Esophagus muscularis mucosa (tissue), 4 donors: ENCODE measurements around the gene TUBB4A. TPM values are rescaled to one million over a fixed set of nuclear protein-coding genes. Genes with fewer than 3 reads are reported as not detected.

Experiments
- DNase-seq: peaks from one replicate; pipeline ENCODE4 v3.0.0-alpha.2; 2017; ENCODE audit errors: extremely low spot score
- H3K27ac ChIP-seq, 4 donors: fragments of 200-600 bp; sonication (generic); replicated peaks in 1 of 4; 1 replicate in 3 of 4; 2 replicates in 1 of 4; pipeline ENCODE4 v1.5.1; 2016 to 2019; ENCODE audit warnings: mild to moderate bottlenecking in 1 of 4
- H3K27me3 ChIP-seq, 4 donors: fragments of 200-600 bp; sonication (generic); one replicate each; pipeline versions ENCODE4 v1.5.1 to v1.6.0; 2016 to 2019
- H3K36me3 ChIP-seq, 4 donors: fragments of 200-600 bp; sonication (generic); one replicate each; pipeline ENCODE4 v1.5.1; 2016 to 2019
- H3K4me1 ChIP-seq, 4 donors: fragments of 200-600 bp; sonication (generic); one replicate each; pipeline ENCODE4 v1.5.1; 2016 to 2019
- H3K4me3 ChIP-seq, 4 donors: fragments of 200-600 bp; sonication (generic); 1 replicate in 2 of 4; 2 replicates in 2 of 4; pipeline ENCODE4 v1.5.1; 2016 to 2019; ENCODE audit warnings: mild to moderate bottlenecking in 4 of 4, moderate library complexity in 1 of 4
- H3K9me3 ChIP-seq, 4 donors: fragments of 200-600 bp; sonication (generic); 1 replicate in 3 of 4; 2 replicates in 1 of 4; pipeline ENCODE4 v1.5.1; 2016 to 2019
- EP300 ChIP-seq: sonication (generic); formaldehyde crosslinking; IDR thresholded peaks from one replicate; pipeline ENCODE4 v1.6.1; 2017; ENCODE audit warnings: antibody characterized with exemption
- POLR2A ChIP-seq: fragments of 450-650 bp; IDR thresholded peaks from one replicate; pipeline ENCODE4 v1.6.1; 2017; ENCODE audit warnings: antibody characterized with exemption, moderate library complexity, mild to moderate bottlenecking, low read depth
- POLR2AphosphoS5 ChIP-seq, 2 donors: sonication (generic); formaldehyde crosslinking; IDR thresholded peaks; one replicate each; pipeline ENCODE4 v1.6.1; 2017; ENCODE audit warnings: antibody characterized with exemption in 2 of 2
- WGBS: methylation state at CpG from one replicate; pipeline ENCODE4 v1.1.5; 2018; 5-methylcytosine and 5-hydroxymethylcytosine counted together
- intact Hi-C: fragments of 100-400 bp; cut with DNase I; formaldehyde crosslinking; loops from one replicate; pipeline ENCODE4 v1.15.1; 2023
- total RNA-seq, 4 donors: library from RNA; depleted of rRNA; stranded (reverse); fragments of >200 nt; gene quantifications; one replicate each; pipeline versions ENCODE4 v1.1.0 to v1.2.1, GENCODE V29; 2016
- TF ChIP-seq, protein P1 (sequence below), 3 experiments: fragments of 200-600 bp in 2 of 3; fragments of 450-650 bp in 1 of 3; sonication (generic) in 2 of 3; IDR thresholded peaks; one replicate each; pipeline ENCODE4 v1.5.1; 2017 to 2019; ENCODE audit warnings: antibody characterized with exemption in 3 of 3, mild to moderate bottlenecking in 2 of 3, moderate library complexity in 1 of 3

Gene TUBB4A
- total RNA-seq, 4 donors from 2014 or later = 1.7 to 4.7 (median 3.4) TPM

- WGBS = 51% methylated on average over 3 of the region's 3 CpGs
- H3K27ac ChIP-seq = no peak overlapping the region
- H3K27me3 ChIP-seq = peaks cover 0 to 47% (median 19%) of the 10 kb centered on the region in 4 donors
- H3K4me3 ChIP-seq = no peak overlapping the region
- TF ChIP-seq, protein P1, sequence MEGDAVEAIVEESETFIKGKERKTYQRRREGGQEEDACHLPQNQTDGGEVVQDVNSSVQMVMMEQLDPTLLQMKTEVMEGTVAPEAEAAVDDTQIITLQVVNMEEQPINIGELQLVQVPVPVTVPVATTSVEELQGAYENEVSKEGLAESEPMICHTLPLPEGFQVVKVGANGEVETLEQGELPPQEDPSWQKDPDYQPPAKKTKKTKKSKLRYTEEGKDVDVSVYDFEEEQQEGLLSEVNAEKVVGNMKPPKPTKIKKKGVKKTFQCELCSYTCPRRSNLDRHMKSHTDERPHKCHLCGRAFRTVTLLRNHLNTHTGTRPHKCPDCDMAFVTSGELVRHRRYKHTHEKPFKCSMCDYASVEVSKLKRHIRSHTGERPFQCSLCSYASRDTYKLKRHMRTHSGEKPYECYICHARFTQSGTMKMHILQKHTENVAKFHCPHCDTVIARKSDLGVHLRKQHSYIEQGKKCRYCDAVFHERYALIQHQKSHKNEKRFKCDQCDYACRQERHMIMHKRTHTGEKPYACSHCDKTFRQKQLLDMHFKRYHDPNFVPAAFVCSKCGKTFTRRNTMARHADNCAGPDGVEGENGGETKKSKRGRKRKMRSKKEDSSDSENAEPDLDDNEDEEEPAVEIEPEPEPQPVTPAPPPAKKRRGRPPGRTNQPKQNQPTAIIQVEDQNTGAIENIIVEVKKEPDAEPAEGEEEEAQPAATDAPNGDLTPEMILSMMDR (IDR thresholded peaks at IDR 0.05) = no peak
- no peak for TF ChIP-seq POLR2AphosphoS5 (IDR thresholded peaks at IDR 0.05)
- TF ChIP-seq EP300 = no peak
- no peak for TF ChIP-seq POLR2A
- H3K4me1 ChIP-seq = peaks cover 31 to 47% (median 40%) of the 10 kb centered on the region in 4 donors
- no peaks in the 10 kb centered on the region for H3K36me3 ChIP-seq
- intact Hi-C loops = no loop called here
- H3K9me3 ChIP-seq = no peaks in the 10 kb centered on the region
- DNase-seq = no peak
Observed at GRCh38 chr19:6533000-6533328, 30.9 kb upstream of the TUBB4A start.

- WGBS = 51% methylated on average over 31 of the region's 31 CpGs
- TF ChIP-seq POLR2AphosphoS5 (IDR thresholded peaks at IDR 0.05) = no peak
- no peak for TF ChIP-seq POLR2A
- no peak for TF ChIP-seq EP300
- TF ChIP-seq, protein P1 (IDR thresholded peaks at IDR 0.05) = no peak
- H3K27ac ChIP-seq = no peak overlapping the region
- H3K4me1 ChIP-seq = peaks cover 31 to 47% (median 40%) of the 10 kb centered on the region in 4 donors
- peak overlapping the region in 1 of 4 donors; percentile 68 for H3K4me3 ChIP-seq
- DNase-seq = no peak
- H3K36me3 ChIP-seq = no peaks in the 10 kb centered on the region
- intact Hi-C loops = no loop called here
- H3K27me3 ChIP-seq = peaks cover 0 to 47% (median 19%) of the 10 kb centered on the region in 4 donors
- no peaks in the 10 kb centered on the region for H3K9me3 ChIP-seq
Observed at GRCh38 chr19:6532244-6532999, 30.3 kb upstream of the TUBB4A start.

GRCh38 chr19:6531956-6532243, 29.8 kb upstream of the TUBB4A start:
- TF ChIP-seq, protein P1 (IDR thresholded peaks at IDR 0.05) = no peak
- TF ChIP-seq EP300 (no peak), POLR2A (no peak), POLR2AphosphoS5 (IDR thresholded peaks at IDR 0.05) (no peak)
- Histone ChIP-seq H3K36me3 (no peaks in the 10 kb centered on the region), H3K27ac (no peak overlapping the region), H3K4me3 (peak overlapping the region; percentile 58 to 68 (median 61)), H3K9me3 (no peaks in the 10 kb centered on the region), H3K27me3 (peaks cover 0 to 47% (median 19%) of the 10 kb centered on the region in 4 donors), H3K4me1 (peaks cover 31 to 47% (median 40%) of the 10 kb centered on the region in 4 donors)
- no peak for DNase-seq
- WGBS = 55% methylated on average over 5 of the region's 5 CpGs
- intact Hi-C loops = no loop called here

DNA sequence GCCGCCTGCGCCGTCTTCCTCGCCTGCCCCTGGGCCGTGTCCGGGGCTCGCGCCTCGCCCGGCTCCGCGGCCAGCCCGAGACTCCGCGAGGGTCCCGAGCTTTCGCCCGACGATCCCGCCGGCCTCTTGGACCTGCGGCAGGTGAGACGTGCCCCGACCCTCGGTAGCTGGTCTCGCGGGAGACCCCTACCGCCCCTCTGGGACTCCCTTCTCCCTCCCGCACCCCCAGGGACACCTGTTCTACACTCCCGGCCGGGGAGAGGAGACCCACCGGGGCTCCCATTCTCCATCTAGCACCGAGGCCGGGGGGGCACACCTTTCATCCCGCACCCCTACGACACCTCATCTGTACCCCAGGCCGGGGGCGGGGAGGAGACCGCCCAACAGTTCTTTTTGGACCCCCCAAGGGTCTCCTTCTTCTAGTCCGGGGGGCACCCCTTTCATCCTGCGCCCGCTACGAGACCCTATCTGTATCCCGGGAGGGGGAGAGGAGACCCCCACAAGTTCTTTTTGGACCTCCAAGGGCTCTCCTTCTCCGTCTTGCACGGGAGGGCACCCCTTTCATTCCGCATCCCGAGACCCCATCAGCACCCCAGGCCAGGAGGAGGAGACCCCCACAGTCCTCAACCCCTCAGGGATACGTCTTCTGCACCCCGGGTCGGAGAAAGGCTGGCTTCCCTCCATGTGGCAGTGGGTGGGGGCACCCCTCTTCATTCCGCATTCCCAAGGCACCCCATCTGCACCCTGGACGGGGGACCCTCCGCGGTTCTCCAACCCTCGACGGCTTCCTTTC, 29.2 kb upstream of the TUBB4A start:
- H3K36me3 ChIP-seq = no peaks in the 10 kb centered on the region
- H3K4me1 ChIP-seq = peaks cover 31 to 47% (median 40%) of the 10 kb centered on the region in 4 donors
- 26% methylated on average over 24 of the region's 57 CpGs for WGBS
- DNase-seq = no peak
- H3K4me3 ChIP-seq = peak overlapping the region; percentile 58 to 68 (median 61)
- H3K9me3 ChIP-seq = no peaks in the 10 kb centered on the region
- intact Hi-C loops = no loop called here
- H3K27me3 ChIP-seq = peaks cover 0 to 47% (median 19%) of the 10 kb centered on the region in 4 donors
- TF ChIP-seq POLR2AphosphoS5 (IDR thresholded peaks at IDR 0.05) (no peak), EP300 (no peak)
- H3K27ac ChIP-seq = peak overlapping the region; percentile 67 to 74 (median 68)

GRCh38 chr19:6530386-6531162, 28.5 kb upstream of the TUBB4A start, which contains the start of gene TNFSF9:
TNFSF9 (plus strand) TSS chr19:6531026; CDS start chr19:6531037, 11 bp downstream.
- Histone ChIP-seq H3K27me3 (peaks cover 0 to 43% (median 19%) of the 10 kb centered on the region in 4 donors), H3K4me3 (peak within 1 kb of the TSS; percentile 58 to 68 (median 61)), H3K9me3 (no peaks in the 10 kb centered on the region), H3K36me3 (no peaks in the 10 kb centered on the region), H3K27ac (peak within 1 kb of the TSS; percentile 67 to 74 (median 68)), H3K4me1 (peaks cover 31 to 47% (median 40%) of the 10 kb centered on the region in 4 donors)
- intact Hi-C loops = no loop called here
- DNase-seq = peak; percentile 98
- WGBS = 0% methylated on average over 28 of the region's 44 CpGs
- TF ChIP-seq POLR2A (peak; percentile 68), POLR2AphosphoS5 (IDR thresholded peaks at IDR 0.05) (peak in 1 of 2 donors; percentile 85), EP300 (no peak)
- TF ChIP-seq, protein P1 (IDR thresholded peaks at IDR 0.05) = no peak
